GM15510 (cell line): ENCODE results near the gene GYPC.

Experiments used
- POLR2A ChIP-seq: IDR thresholded peaks from 3 replicates; pipeline ENCODE4 v1.6.1; 2011; ENCODE audit warnings: borderline replicate concordance; ENCODE audit not compliant: insufficient read length; ENCODE audit errors: extremely low read depth

GYPC gene

GRCh38 chr2:126661702-126662500 lies 5.9 kb downstream of the GYPC start:
- TF ChIP-seq POLR2A, result no peak

GRCh38 chr2:126662621-126663020 lies 6.7 kb downstream of the GYPC start:
- no peak for TF ChIP-seq POLR2A

GRCh38 chr2:126663184-126663963 lies 7.4 kb downstream of the GYPC start:
- TF ChIP-seq POLR2A, result no peak

- no peak for TF ChIP-seq POLR2A
Measured at GRCh38 chr2:126664234-126664633, 8.3 kb downstream of the GYPC start.

DNA sequence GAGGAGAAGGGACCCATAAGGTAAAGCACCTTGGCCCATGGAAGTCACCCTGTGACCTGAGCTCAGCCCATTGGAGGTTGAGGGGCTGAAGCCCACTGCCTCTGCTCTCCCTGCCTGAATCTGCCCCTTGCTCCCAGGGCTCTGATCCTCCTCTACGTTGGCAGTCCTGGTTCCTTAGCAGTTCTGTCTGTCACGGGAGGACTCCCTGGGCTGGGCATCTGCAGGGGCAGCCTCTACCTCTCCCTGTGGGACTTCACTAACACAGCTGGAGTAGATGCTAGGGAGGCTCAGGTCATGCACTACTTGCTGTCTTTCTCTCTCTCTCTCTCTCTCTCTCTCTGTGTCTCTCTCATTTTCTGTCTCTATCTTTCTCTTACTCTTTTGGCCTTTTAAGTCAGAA lies 8.7 kb downstream of the GYPC start:
- no peak for TF ChIP-seq POLR2A

DNA sequence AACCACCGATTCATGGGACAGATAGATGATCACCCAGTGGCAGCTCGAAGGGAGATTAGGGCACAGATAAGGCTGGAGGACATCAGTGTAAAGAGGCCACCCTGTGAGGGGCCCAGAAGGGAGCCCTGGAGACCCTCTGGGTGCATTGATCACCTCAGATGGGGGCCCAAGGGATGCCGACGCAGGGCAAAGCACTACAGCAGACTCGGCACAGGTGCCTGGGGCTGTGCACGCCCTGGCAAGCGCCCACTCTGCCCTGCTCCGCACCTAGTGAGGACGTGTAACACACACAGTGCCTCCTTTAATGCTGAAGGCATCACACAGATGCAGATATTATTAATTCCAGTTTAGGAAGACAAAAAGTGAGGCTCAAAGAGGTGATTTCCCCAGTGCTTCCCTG lies 9.5 kb downstream of the GYPC start:
- TF ChIP-seq POLR2A, result no peak

- no peak for TF ChIP-seq POLR2A
Measured at GRCh38 chr2:126668254-126668653, 12.3 kb downstream of the GYPC start.

- no peak for TF ChIP-seq POLR2A
Measured at GRCh38 chr2:126669772-126670171, 13.8 kb downstream of the GYPC start.

GRCh38 chr2:126671488-126671887 lies 15.5 kb downstream of the GYPC start:
- no peak for TF ChIP-seq POLR2A

GRCh38 chr2:126672980-126673605 lies 17.1 kb downstream of the GYPC start:
- TF ChIP-seq POLR2A, result no peak

DNA sequence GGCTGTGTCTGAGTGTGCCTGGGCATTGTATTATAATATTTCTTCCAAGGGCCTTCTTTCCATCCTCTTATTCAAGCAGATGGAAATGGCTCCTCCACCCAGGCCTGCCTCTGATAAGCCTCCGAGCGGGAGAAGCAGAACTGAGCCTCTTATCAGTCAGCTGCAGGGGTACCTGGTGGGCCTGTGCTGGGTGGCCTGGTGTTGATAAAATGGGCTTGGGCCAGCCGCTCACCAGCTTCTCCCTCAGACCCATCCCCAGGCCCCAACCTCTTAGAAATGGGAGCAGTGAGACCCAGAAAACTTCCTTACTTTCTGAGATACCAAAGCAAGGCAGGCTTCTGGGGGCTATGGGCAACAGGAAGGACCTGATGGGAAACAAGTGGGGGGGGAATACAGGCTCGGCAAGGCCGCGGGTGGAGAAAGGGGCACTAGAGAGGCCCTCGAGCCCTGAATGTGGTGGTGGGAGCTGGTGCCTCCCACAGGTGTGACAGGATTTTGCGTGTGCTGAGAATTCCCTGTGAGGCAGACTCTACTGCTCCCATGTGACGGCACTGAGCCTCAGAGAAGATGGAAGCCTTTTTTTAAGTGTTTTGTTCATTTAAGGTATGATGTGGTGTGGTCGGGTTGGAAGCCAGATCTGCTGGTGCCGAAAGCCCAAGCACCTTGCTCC lies 18.3 kb downstream of the GYPC start:
- no peak for TF ChIP-seq POLR2A

DNA sequence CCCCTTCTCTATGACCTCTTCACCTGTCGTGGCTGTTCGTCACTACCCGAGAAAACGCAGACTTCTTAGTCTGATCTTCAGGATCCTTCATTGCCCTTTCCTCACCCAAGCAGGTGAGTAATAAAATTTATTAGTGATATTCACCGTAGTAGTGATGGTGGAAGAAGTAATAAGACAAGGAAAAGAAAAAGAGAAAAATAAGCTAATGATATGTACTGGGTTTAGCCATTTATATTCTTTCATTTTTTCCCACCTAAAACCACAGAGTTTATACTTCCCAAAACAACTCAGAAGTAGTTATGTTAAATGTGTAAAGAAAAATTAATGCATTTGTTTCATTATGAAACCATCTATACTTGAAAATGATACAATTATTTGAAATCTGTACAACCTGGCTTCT lies 19.7 kb downstream of the GYPC start:
- TF ChIP-seq POLR2A, result no peak

DNA sequence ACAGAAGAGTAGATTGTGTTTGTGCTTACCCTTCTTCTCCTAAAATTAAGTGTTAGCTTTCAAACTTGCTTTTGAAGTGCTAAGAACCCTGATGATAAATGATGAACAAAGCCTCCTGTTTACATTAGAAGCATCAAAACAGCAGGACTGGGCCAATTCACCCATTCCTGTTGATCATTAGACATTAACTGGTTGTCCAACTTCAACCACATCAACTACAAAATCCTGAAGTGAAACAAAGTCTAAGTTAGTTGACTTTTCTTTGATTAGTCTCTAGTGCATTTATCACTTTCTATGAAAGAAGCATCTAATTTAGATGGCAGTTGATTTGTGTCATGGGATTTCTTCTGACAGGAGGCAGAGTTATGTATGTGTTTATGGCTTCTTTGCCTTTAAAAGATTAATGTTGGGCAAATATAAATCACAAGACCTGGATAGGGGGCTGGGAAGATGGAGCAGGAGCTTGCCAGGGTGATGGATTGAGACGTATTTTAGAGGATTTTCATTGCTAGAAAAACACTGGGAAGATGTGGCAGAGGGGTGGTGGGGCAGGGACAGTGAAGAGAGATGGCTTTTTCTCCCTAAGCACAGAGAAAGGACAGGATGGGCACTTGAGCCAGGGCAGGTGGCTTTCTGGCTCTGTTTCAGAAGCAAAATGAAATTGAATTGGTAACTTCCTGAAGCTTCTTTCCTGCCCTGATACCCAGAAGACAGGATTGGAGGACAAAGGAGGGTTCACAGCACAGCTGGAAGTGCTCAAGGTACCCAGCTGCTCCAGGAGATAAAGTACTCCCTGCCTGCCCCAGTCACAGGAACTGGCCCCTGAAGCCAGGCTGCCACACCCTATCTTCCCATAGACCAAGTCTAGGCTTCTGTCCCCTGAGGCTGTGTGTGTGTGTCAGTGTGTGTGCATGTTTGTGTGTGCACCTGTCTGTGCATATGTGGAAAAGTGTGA lies 20.5 kb downstream of the GYPC start:
- no peak for TF ChIP-seq POLR2A

GRCh38 chr2:126677176-126677538 lies 21.2 kb downstream of the GYPC start:
- no peak for TF ChIP-seq POLR2A
